ENCODE data around the gene MRFAP1. TPM values are rescaled to one million over a fixed set of nuclear protein-coding genes. Genes with fewer than 3 reads are reported as not detected.

Gene MRFAP1
- total RNA-seq, 2 donors from 2014 or later = 214 to 274 TPM

DNA sequence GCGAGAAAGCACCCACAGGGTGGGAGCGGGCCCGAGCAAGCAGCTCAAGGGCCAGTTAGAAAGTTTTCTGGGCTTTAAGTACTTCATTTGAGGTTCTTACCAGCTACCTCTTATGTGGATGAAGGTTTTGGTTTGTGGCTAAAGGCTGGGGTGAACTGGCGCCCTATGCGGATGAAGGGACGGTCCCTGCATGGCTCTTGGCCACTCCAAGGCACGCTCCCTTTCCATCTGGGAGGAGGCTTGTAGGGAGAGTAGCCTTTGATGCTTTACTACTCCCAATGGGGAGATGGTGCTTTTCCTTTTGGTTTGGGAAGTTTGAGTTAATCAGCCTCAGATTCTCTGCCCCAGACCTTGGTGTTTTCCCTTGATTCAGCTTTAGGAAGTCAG is 17.7 kb downstream of the MRFAP1 start:
- H3K27ac ChIP-seq = peak overlapping the region; percentile 21
- DNase-seq = no peak
- no peaks in the 10 kb centered on the region for H3K9me3 ChIP-seq
- H3K36me3 ChIP-seq = no peaks in the 10 kb centered on the region
- TF ChIP-seq, protein P1, sequence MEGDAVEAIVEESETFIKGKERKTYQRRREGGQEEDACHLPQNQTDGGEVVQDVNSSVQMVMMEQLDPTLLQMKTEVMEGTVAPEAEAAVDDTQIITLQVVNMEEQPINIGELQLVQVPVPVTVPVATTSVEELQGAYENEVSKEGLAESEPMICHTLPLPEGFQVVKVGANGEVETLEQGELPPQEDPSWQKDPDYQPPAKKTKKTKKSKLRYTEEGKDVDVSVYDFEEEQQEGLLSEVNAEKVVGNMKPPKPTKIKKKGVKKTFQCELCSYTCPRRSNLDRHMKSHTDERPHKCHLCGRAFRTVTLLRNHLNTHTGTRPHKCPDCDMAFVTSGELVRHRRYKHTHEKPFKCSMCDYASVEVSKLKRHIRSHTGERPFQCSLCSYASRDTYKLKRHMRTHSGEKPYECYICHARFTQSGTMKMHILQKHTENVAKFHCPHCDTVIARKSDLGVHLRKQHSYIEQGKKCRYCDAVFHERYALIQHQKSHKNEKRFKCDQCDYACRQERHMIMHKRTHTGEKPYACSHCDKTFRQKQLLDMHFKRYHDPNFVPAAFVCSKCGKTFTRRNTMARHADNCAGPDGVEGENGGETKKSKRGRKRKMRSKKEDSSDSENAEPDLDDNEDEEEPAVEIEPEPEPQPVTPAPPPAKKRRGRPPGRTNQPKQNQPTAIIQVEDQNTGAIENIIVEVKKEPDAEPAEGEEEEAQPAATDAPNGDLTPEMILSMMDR (IDR thresholded peaks at IDR 0.05) = no peak
- no peak overlapping the region for H3K4me3 ChIP-seq
- no peaks in the 10 kb centered on the region for H3K4me1 ChIP-seq
- peak overlapping the region in 1 of 2 donors; percentile 43 for H3K9ac ChIP-seq (ENCODE audit: low read depth in 2 of 2, low read length in 2 of 2)
- H3K27me3 ChIP-seq = peaks cover under 1% of the 10 kb centered on the region
- intact Hi-C loops (cut with DNase I) = no loop called here

DNA sequence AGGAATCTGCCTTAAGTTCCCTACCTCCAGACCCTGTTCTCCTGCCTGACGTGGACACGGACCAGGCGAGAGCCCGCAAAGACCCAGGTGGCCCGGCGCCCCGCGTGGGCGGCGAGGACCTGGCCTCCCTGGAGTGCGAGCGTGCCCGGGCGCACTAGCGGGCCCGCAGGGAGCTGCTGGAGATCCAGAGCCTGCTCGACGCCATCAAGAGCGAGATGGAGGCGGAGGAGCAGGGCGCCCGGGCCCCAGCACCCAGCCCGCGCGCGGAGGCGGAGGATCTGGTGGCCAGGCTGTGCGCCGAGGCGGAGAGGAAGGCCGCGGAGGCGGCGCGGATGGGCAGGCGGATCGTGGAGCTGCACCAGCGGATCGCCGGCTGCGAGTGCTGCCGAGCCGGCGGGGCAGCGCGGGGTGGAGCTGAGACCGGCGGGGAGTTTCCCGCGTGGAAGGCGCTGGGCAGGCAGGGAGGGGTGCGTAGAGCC is 18.2 kb downstream of the MRFAP1 start:
- TF ChIP-seq, protein P1 (IDR thresholded peaks at IDR 0.05) = no peak
- Histone ChIP-seq H3K27me3 (peaks cover 5% of the 10 kb centered on the region), H3K9me3 (no peaks in the 10 kb centered on the region), H3K36me3 (no peaks in the 10 kb centered on the region), H3K4me1 (no peaks in the 10 kb centered on the region), H3K9ac (ENCODE audit: low read depth in 2 of 2, low read length in 2 of 2) (peak overlapping the region in 1 of 2 donors; percentile 43), H3K27ac (peak overlapping the region; percentile 21), H3K4me3 (peak overlapping the region; percentile 18)
- no peak for DNase-seq
- intact Hi-C loops (cut with DNase I) = no loop called here

DNA sequence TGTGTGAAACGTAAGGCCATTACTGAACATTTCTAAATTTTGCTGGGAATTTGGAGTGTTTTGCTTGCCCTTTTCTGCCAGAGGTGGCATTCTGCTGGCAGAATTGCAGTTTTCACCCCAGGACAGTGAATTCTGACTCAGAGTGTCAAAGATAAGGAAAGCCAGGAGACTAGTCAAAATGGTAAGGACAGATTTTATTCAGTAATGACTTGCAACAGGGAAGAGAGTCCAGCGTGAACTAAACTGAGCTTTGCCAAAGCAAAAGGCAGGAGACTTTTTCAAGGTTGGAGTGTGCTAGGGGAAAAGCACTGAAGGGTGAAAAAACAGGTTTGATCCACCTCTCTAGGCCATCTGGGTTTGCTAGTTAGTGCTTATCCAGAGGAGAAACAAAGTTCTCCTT is 19.4 kb downstream of the MRFAP1 start:
- H3K9me3 ChIP-seq = no peaks in the 10 kb centered on the region
- no peak overlapping the region for H3K27ac ChIP-seq
- H3K36me3 ChIP-seq = no peaks in the 10 kb centered on the region
- H3K4me3 ChIP-seq = no peak overlapping the region
- no peak overlapping the region for H3K9ac ChIP-seq (ENCODE audit: low read depth in 2 of 2, low read length in 2 of 2)
- TF ChIP-seq, protein P1 (IDR thresholded peaks at IDR 0.05) = no peak
- H3K4me1 ChIP-seq = no peaks in the 10 kb centered on the region
- DNase-seq = no peak
- intact Hi-C loops (cut with DNase I) = no loop called here
- H3K27me3 ChIP-seq = peaks cover 14% of the 10 kb centered on the region

DNA sequence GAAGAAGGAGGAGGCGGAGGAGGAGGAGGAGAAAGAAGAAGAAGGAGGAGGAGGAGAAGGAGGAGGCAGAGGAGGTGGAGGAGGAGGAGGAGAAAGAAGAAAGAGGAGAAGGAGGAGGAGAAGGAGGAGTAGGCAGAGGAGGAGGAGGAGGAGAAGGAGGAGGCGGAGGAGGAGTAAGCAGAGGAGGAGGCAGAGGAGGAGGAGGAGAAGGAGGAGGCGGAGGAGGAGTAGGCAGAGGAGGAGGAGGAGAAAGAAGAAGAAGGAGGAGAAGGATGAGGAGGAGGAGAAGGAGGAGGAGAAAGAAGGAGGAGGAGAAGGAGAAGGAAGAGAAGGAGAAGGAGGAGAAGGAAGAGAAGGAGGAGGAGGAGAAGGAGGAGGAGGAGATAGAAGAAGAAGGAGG is 19.9 kb downstream of the MRFAP1 start:
- Histone ChIP-seq H3K4me1 (no peaks in the 10 kb centered on the region), H3K27me3 (peaks cover 14% of the 10 kb centered on the region), H3K27ac (no peak overlapping the region), H3K4me3 (no peak overlapping the region), H3K9me3 (no peaks in the 10 kb centered on the region), H3K36me3 (no peaks in the 10 kb centered on the region), H3K9ac (ENCODE audit: low read depth in 2 of 2, low read length in 2 of 2) (no peak overlapping the region)
- intact Hi-C loops (cut with DNase I) = no loop called here
- TF ChIP-seq, protein P1 (IDR thresholded peaks at IDR 0.05) = no peak
- no peak for DNase-seq

GRCh38 chr4:6662591-6662990 is 22.1 kb downstream of the MRFAP1 start:
- intact Hi-C loops (cut with DNase I) = no loop called here
- no peak overlapping the region for H3K27ac ChIP-seq
- no peak overlapping the region for H3K4me3 ChIP-seq
- no peak for DNase-seq
- peaks cover 14% of the 10 kb centered on the region for H3K27me3 ChIP-seq
- H3K4me1 ChIP-seq = no peaks in the 10 kb centered on the region
- no peaks in the 10 kb centered on the region for H3K36me3 ChIP-seq
- TF ChIP-seq, protein P1 (IDR thresholded peaks at IDR 0.05) = no peak
- H3K9me3 ChIP-seq = no peaks in the 10 kb centered on the region
- no peak overlapping the region for H3K9ac ChIP-seq (ENCODE audit: low read depth in 2 of 2, low read length in 2 of 2)

Data from colonic mucosa (tissue), 4 donors.